Activated CD4-positive, alpha-beta T cell treated with anti-CD3 and anti-CD28 coated beads for 48 hours (primary cell): ENCODE results near the gene PDGFA.

Source experiments
- DNase-seq: peaks from one replicate; pipeline ENCODE4 v3.0.0-alpha.2; 2020

PDGFA gene

DNA sequence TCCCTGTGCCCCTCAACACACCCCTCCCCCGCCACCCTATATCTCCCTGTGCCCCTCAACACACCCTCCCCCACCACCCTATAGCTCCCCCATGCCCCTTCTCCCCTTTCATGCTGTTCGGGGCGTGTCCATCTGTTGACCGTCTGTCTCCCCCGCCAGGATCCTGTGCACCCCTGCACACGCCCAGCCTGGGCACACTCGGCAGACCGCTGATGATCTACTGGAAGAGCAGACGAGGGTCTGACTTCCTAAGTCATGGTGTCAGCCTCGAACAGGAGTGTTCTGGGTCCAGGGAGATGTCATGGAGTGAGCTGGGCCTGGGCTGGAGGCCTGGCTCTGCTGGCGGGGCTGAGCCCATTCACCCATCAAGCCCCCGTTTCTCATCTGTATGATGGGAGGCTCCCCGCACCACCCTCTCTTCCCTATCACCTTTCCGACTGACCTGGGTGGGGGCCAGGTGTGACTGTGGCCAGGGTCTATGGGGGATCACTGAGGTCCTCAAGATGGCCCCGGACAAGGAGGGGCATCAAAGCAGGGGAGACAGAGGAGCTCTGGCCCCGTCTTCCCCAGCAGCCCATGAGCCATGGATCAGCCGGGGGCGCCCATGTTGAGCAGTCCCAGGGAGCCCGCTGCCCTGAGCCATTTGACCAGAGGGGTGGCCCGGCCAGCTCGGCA is 48.3 kb downstream of the PDGFA start:
- DNase-seq: peak; percentile 2

DNA sequence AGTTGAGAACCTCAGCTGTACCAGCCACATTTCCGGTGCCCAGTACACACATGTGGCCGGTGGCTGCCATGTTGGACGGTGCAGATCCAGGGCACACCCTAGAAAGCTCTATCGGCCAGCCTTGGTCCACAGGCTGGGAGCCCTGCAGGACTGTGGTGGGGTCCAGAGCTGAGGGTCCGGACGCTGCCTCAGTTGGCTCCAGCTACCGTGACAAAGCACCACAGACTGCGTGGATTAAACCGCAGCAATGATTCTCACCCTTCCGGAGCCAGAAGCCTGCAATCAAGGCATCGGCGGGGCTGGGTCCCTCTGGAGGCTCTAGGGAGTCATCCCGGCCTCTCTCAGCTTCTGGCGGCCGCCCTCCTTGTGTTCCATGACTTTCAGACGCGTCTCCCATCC is 50.1 kb downstream of the PDGFA start:
- no peak for DNase-seq

DNA sequence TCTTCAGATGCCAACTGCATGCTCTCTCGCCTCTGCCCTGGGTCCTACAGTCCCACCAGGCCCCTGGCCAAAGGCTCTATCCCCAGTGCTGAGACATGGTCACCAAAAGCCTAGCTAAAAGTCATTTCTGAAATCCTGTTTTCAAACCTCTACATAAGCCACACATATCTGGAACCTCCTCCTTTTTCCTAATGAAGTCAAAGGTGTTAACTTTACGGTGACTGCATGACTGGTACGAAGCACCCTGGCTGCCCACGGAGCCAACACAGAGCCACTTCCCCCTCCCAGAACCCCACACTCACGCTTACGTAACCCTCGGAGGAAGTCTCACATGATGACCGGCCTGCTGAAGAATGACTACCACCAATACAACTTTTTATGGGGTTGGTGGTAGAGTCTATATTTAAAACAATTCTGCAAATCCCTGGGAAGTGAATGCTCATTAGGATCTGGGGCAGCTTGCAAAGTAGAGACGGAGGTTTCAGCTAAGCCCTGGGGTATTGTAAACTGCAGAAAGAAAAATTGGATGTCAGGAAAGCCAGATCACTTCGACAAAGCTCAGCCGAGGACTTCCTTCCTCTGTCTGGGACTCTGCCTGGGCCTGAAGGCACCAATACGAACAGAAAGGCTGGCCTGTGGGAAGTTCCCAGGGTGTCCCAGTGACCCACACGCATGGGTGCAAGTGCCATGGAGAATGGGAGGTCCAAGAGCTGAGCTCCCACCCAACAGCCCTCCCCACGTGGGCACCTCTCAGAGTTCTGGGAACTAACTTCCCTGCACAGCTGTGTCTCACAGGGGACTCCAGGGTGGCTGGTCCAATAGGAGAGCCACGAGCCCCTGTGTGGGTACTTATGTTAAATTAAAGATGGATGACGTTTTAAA is 50.7 kb downstream of the PDGFA start:
- DNase-seq: peak; percentile 17

DNA sequence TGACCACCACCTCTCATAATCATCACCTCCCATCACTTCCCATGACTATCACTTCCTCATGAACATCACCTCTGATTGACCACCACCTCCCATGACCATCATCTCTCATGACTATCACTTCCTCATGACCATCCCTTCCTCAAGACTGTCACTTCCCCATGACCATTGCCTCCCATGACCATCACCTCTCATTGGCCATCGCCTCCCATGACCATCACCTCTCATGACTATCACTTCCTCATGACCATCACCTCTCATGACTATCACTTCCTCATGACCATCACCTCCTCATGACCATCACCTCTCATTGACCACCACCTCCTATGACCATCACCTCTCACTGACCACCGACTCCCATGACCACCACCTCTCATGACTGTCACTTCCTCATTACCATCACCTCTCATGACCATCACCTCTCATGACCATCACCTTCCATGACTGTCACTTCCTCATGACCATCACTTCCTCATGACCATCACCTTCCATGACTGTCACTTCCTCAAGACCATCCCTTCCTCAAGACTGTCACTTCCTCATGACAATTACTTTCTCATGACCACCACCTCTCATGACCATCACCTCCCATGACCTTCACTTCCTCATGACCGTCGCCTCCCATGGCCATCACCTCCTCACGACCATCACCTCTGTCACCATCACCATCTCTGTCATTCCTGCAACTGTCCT is 51.6 kb downstream of the PDGFA start:
- no peak for DNase-seq

DNA sequence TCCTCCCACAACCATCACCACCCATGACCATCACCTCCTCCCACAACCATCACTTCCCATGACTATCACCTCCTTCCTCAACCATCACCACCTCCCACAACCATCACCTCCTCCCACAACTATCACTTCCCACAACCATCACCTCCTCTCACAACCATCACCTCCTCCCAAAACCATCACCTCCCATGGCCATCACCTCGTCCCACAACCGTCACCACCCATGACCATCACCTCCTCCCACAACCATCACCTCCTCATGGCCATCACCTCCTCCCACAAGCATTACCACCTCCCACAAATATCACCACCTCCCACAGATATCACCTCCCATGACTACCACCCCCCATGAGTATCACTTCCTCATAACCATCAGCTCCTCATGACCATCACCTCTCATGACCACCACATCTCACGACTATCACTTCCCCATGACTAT is 52.2 kb downstream of the PDGFA start:
- DNase-seq: peak; percentile 1

DNA sequence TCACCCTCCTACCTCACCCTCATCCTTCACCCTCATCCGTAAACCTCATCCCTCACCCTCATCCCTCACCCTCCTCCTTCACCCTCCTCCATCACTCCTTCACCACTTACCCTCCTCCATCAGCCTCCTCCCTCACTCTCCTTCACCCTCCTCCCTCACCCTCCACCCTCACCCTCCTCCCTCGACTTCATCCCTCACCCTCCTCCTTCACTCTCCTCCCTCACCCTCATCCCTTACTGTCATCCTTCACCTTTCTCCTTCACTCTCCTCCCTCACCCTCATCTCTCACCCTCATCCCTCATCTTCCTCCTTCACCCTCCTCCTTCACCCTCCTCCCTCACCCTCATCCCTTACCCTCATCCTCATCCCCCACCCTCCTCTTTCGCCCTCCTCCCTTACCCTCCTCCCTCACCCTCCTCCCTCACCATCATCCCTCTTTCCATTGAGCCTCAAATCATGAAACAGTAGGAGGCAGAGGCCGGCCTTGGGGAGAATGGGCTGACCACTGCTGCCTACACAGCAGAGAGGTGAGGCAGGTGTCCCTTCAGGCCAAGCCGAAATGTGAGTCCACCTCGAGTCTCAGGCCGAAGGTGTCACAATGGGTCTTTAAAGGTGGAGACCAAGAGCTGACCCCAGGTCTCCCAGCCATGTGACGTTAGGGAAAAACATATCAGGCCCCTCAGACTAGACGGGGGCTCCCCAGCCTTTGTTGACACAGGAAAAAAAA is 53.0 kb downstream of the PDGFA start:
- peak; percentile 1 for DNase-seq

DNA sequence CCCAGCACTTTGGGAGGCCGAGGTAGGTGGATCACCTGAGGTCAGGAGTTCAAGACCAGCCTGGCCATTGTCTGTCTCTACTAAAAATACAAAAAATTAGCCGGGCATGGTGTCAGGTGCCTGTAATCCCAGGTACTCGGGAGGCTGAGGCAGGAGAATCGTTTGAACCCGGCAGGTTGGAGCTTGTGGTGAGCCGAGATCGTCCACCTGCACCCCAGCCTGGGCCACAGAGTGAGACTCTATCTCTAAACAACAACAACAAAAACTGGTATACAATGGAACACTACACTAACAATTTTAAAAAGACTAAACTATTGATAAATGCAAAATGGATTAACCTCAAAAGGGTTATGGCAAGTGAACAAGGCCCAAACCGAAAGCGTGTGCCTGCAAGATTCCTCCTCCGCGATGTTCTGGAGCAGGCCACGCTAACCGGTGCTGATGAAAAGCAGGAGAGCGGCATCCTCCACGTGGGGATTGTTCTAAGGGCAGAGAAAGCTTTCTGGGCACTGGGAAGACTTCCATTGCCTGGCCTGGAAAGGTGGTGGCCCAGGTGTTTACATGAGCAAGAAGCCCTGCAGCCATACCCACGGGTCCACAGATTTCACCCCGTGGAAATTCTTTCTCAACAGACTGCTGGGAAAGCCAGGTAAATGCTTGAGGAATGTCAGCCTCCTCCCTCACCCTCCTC is 53.8 kb downstream of the PDGFA start:
- DNase-seq: peak; percentile 1

DNA sequence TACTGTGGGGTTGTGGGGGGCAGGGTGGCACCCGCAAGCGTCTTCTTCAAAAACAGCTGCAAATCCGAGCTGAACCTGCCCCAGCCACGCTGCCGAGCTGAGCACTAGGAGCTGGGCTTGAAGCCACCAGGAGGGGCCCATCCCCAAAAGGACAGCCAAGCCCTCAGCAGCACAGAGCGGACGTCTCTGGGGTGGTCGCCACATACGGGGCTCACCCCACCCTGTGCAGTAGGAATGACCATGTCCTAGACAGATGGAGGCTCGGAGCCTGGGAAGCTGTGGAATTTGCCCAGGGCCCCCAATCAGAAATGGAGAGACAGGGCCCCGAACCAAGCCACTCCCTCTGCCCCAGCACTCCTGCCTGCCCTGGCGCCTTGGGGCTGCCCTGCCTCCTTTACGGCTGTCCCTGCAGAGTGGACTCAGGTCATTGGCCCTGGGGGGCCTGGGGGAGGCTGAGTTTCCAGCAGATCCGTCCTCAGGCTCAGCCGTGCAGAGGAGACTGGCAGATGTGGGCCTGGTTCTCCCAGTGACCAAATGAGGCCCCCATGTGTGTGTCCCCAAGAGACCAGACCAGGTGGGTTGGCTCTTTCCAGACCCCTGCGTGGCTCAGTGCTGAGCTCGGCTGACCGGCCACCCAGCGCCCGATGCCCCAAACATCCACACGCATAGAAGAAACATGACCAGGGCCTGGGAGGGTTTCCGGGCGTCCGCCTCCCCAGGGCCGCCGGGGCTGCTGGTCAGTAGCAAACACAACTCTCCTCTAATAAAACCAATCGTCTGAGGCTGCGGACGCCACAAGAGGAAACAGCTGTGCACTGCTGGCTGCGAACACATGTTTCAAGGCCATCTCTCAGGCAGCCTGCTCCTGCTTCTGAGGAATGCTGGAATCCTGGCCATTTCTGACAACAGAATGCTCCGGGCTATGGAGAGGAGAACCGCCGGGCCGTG is 54.9 kb downstream of the PDGFA start:
- DNase-seq: peak; percentile 2

DNA sequence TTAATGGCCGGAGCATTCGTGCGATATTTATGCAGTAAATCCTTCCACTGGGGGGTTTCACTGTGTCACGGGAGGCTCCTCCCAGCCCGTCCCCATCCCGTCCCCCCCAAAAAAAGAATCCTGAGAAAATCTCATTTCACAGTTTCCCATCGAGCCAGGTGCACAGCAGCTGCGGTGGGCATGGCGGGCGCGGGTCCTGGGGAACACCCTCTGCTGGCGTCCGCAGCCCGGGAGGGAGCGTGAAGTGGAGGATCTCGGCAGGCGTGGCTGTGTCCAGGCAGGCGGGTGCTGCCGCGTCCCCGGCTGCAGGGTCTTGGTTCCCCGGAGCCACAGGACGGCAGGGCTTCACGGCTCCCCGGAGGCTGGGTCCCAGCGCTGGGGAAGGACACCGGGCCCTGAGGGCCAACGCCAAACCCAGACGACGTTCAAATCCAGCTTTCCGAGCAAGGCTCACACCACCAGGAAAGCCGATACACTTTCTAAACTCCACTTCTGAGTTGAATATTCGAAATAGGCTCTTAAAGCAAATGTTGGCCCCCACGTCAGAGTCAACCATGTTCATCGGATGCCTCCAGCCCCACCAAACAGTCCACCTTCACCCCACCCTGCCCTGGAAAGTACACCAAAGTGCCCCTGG is 55.7 kb downstream of the PDGFA start:
- peak; percentile 1 for DNase-seq

DNA sequence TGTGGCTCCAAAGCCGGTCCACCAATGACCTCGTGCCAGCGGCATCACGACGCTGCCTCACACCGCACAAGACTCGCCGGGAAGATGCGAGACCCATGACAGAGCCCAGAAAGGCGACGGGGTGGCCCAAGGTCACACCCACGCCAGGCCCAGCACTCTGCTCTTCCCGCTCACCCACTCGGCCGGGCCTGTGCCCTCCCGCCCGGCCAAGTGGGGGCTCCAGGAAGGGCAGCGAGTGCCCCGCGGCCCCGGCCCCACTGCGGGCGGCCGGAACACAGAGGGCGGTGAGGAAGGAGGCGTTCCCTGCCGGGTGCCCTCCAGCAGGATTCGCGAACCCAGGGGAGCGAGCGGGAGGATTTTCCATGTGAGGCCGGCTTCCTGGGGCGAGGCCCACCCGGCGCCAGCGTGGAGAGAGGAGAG is 56.3 kb downstream of the PDGFA start:
- no peak for DNase-seq

DNA sequence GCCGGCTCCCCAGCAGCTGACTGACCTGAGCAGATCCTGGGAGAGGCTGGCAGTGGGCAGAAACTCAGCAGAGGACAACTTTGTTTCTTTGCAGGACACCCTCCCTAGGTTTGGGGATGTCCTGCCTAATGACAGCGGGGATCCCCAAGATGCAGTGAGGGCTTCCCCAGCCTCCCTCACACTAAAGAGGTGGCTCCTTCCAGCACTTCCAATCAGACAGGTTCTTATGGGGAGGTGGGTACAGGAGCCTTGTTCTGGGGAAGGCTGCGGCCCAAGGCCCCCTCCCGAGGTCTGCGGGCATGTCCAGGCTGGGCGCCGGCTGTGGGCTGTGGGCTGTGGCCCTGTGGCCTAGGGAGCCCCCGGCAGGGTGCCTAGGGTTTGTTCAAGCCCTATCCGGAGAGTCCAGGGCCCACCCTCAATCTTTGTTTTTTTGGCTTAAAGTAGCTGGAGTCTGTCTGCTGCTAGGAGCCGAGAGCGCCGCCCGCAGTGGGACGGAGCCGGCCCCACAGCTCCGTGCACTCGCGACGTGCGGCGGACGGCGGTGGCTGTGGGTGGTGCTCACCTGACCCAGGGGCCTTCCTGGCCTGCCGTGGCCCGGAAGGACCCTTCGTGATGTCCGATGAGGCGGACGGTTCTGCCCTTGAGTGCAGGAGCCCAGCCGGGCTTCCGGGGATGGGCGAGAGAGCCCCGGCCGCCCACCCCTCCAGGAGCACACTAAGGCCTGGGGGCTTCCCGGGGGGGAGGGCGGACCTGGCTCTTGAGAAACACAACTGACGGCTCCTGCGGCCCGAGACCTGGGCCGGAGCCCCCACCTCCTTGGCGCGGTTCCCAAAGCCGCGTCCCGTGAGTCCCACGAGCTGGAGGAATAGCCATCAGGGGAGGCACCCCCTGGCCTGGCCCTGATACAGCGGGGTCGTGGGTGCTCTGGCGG is 57.2 kb downstream of the PDGFA start:
- DNase-seq: no peak

DNA sequence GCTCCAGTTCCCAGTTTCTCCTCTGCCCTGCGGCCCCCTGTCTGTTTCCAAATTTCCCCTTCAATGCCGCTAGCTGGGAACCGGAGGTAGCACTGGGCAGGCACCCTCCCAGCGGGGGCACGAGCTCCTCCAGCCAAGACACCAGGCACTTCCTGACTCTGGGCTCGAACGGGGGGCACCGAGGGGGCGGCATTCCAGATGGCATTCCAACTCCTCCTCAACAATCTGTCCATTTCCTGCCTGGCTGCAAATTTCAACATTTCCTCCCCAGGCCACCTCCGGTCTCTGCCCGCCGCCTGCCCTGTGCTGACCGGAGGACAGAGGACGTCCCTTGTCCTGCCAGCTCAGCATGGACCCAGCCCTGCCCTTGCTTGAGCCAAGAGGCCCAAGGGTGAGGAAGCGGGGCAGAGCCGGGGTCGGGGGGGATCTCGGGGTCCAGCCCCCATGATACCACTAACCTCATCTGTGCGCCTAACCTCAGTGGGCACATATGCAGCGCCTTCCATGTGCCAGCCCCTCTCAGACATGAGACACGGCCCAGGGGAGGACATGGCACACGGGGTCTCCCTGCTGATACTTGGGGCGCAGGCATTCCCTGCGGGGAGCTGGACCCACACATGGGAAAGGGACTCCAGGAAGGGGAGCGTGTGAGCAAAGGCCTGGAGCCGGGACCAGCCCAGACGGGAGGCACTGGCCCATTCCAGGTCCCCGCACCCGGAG is 58.0 kb downstream of the PDGFA start:
- DNase-seq: no peak

DNA sequence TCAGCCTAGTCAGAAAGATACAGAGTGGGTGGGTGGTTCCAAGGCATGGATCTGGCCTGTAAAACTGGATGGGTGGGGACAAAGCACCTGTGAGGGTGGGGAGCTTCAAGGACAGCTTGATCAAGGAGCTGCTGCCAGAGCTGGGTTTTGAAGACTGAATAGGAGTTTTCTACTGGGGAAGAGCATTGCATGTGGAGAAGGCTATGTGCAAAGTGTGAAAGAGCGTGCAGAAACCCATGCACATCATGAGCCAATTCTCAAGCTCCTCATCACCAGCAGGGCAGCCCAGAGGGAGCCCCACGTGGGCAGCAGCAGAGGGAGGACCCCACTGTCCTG is 58.6 kb downstream of the PDGFA start:
- DNase-seq: no peak

DNA sequence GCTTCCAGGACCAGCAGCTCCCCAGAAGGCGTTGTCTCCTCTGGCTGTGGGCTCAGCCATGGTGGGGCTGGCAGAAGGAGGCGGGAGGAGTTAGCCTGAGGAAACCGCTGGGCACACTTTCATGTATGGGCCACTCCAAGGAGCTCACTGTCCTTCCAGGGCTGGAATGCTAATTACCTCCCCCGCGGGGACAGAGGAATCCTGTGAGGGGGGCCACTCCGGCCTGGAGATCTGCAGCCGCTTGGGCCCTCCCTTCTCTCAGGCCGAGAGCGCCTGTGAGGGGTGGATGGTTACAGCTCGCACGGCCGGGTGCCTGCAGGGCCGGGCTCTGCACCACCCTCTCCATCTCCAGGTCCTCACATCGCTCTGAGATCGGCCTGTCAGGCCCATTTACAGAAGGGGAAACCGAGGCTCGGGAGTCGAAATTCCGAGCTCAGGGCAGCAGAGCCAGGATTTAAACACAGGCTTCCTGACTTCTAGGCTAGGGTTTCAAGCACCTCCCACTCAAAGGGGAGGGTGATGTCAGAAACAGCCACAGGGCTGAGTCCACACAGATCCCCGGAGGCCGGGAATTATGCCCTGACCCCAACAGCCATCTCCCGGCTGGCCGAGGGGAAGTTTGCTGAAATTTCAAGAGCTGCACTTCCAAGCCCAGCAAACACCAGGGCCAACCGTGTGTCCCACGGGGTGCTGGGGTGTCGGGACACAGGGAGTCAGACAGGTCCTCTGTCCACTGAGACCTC is 59.1 kb downstream of the PDGFA start:
- DNase-seq: no peak

DNA sequence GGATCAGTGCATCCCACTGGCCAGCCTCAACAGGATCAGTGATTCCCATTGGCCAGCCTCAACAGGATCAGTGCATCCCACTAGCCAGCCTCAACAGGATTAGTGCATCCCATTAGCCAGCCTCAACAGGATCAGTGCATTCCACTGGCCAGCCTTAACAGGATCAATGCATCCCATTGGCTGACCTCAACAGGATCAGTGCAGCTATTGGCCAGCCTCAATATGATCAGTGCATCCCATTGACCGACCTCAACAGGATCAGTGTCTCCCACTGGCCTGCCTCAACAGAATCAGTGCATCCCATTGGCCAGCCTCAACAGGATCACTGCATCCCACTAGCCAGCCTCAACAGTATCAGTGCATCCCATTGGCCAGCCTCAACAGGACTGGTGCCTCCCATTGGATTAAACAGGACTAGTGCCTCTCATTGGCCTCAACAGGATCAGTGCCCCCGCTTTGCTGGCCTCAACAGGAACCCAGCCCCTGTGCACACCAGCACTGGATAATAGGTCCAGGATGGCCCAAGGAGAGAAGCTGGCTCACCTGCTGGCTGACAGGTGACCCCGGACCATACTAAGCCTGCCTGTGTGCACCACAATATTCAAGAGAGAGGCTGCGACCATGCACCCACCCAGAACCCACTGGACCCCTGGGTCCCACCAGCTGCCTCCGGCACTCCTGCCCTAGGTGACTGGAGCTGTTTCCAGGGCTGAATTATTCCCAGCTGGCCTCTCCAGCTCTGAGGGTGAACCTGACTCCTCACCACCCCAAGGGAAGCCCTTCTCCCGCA is 59.9 kb downstream of the PDGFA start:
- no peak for DNase-seq

DNA sequence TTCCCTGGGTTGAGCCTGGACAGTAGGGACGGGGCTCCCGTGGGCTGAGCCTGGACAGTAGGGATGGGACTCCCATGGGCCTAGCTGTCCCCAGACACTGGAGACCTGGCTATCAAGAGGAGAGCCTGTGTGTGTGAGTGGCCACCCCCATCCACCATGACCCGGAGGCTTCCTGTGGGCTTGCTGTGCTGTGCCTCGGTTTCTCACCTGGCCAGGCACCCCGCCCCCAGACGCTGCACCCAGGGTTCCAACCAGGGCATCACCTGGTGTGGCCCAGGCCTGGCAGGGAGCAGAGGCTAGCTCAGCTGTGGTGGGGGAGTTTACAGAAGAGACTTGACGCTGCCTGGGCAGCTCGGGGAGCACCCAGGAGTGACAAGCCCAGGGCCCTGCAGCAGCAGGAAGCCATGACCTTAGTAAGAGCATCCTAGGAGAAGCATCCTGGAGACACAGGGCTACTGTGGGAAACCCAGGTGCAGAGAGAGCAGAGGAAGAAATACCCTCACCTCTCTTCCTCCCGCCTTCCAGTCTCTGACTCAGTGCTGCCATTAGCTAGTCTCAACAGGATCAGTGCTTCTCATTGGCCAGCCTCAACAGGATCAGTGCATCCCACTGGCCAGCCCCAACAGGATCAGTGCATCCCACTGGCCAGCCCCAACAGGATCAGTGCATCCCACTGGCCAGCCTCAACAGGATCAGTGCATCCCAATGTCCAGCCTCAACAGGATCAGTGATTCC is 61.0 kb downstream of the PDGFA start:
- no peak for DNase-seq
